ENCODE results near the gene DYNLT4.

DNA sequence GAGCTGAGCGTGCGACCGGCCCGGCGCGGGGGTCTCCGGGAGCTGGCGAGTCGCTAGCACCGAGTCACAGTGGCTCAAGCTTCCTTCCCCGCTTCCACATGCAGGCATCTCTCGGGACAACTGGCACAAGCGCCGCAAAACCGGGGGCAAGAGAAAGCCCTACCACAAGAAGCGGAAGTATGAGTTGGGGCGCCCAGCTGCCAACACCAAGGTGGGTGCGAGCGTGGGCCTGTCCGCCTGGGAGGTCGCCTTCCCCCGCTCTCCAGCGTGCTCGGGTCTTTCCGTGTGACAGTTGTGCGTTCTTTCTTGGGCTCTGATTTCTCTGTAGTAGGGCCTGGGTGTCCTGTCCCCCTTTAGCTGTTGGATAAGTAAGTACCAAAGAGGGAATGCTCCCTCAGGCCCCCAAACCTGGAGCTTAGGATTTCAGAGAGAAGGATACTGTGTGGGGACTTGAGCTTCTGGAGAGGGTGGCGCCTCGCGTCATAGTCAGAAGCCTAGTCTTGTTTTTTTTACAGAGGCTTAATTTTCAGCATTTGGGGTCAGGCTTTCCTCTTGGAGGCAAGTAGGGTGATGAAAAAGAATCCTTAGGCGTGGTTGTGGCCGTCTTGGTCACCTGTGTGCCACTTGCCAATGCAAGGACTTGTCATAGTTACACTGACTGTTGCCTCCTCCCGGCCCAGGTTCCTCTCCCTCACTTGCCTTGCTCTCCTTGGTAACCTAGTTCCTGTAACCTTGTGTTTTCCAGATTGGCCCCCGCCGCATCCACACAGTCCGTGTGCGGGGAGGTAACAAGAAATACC is 31.0 kb downstream of the DYNLT4 start:
- TF ChIP-seq TAF1 (IDR thresholded peaks at IDR 0.05; ENCODE audit: low read depth, low read length) (no peak), POLR2A (IDR thresholded peaks at IDR 0.05; ENCODE audit: low read depth, low read length) (no peak), POLR2AphosphoS5 (IDR thresholded peaks at IDR 0.05; ENCODE audit: low read depth, low read length) (no peak), SPI1 (IDR thresholded peaks at IDR 0.05; ENCODE audit: low read depth, low read length) (0 out of 2 replicates have a peak, but pooled peaks have one; percentile 6), POU2F2 (IDR thresholded peaks at IDR 0.05; ENCODE audit: low read depth, low read length) (no peak)
